Activated CD8-positive, alpha-beta memory T cell treated with anti-CD3 and anti-CD28 coated beads for 24 hours (primary cell): ENCODE results near the gene ATPAF2.

Experiments
- DNase-seq: peaks from one replicate; pipeline ENCODE4 v3.0.0-alpha.2; 2020

The ATPAF2 gene

DNA sequence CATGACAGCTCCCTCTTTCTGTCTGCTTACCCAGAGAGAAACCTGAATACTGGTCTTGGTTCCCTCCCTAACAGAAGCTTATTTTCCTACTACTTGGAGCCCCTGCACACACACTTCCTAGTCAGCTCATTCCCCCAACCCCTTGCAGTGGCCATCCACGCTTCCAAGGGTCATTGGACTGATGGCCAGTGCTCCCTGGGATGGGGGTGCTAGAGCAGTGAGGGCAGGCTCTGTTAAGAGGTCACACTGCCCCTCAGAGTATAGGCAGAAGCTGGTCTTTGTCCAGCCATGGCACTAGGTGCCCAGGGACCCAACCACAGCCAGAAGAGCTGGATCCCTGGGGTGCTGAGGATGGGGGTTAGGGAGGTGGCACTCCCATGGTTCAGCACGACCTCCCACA lies 53.8 kb downstream of the ATPAF2 start:
- DNase-seq, result no peak

DNA sequence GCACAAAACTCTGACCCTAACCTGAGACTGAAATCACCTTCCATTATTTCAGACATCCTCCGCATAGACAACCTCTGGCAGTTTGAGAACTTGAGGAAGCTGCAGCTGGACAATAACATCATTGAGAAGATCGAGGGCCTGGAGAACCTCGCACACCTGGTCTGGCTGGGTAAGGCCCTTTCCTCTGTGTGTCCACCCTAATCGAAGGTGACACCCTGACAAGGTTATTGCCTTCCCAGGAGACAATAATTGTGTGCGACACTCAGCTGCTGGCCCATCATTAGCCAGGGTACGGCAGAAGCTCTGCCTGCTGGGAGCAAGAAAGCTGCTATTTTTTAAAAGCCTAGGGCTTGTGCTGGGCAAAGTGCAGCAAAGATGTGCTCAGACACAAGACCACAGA lies 55.2 kb downstream of the ATPAF2 start:
- no peak for DNase-seq

DNA sequence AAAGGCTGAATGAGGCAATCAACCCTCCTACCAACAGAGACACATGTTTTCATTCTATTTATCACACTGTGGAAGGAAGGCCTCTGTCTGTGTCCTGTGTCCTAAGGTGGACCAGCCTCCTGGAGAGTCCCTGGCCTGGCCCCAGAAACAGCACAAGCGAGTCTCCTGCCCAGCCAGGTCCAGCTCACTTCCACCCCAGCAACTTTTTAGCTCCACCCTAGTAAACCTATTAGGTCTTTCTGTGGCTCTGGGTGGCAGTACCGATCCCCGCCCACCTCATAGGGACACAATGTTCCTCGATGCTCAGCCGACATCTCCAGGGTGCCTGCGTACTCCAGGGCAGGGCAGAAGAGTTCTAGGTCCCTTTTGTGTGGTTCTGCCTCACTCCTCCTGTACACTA lies 55.6 kb downstream of the ATPAF2 start:
- DNase-seq, result no peak

GRCh38 chr17:17982801-17983200 lies 56.2 kb downstream of the ATPAF2 start:
- no peak for DNase-seq

DNA sequence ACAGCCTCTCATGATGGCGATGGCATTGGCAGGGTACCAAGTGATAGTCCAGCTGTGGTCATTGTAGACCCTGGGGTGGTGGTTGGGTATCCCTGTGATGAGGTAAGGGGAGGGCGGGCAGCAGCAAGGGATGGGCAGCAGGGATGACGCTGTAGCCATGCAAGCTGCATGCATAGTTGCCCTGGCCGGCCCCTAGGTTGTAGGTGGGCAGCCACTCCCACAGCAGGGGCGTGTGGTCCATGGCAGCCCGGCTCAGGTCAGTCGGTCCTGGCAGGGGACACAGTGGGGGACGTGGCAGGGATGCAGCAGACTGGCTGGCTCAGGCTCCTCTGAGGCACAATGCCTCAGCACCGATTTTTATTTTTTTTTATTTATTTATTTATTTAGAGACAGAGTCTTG lies 57.6 kb downstream of the ATPAF2 start:
- DNase-seq, result no peak

GRCh38 chr17:17979778-17980177 lies 59.2 kb downstream of the ATPAF2 start:
- no peak for DNase-seq

DNA sequence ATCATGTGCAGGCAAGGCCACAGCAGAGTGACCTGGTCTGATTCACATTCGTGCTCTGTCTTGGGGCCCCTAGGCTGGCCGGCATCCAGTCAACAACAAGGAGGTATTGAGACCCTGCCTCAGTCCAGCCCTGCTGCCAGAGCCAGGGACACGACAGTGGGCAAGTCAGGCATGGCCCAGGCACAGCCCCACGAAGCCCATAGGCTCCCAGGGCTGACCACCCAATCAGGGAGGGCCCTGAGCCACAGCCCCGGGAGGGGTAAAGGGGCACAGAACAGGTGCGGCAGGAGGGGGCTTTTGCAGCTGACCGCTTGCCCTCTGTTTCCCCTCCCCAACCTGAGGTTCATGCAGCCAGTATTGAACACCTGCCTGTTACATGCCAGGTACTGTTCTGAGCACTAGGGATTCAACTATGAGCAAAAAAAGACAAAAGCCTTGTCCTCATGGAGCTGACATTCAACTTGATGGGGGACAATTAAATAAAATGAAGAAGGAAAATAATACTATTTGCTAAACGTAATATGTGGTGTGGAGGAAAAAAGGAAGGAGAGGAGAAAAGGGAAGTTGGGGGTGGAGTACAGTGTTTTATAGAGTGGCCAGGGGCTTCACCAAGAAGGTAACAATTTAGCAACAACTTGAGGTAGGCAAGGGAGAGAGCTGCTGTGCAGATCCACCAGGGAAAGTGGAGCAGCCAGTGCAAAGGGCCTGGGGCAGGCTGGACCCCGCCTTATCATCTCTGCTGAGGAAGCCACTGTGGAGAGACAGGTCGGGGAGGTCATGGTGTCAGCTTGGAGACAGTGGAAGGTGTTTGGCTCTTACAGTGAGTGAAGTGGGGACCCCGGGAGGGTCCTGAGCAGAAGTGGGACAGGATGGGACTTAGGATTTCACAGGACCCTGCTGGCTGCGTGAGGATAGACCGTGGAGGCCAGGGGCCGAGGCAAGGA lies 60.2 kb downstream of the ATPAF2 start:
- no peak for DNase-seq

- no peak for DNase-seq
Measured at GRCh38 chr17:17976931-17977570, 61.9 kb downstream of the ATPAF2 start.

GRCh38 chr17:17975436-17975835 lies 63.5 kb downstream of the ATPAF2 start:
- DNase-seq, result no peak

DNA sequence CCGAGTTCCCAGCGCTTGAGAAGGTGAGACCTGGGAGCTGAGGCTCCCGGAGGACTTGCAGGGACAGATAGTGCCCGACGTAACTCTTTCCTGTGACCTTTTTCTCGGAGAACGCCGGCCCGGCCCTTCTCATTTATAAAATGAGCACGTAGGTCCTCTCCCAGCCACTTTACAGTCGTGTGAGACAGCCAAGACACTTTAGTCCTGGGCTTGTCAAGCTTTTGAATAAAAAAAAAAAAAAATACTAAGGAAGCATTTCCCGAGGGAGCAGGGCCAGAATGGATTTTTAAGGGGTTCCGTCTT lies 66.1 kb downstream of the ATPAF2 start:
- no peak for DNase-seq

GRCh38 chr17:17972126-17972951 lies 66.6 kb downstream of the ATPAF2 start, which contains the start of the genes DRC3 and TOM1L2:
DRC3 (plus strand) TSS chr17:17972862; CDS start chr17:17977599, 4,737 bp downstream.
TOM1L2 (minus strand) TSS chr17:17972400; CDS start chr17:17972313, 87 bp downstream.
- DNase-seq, result peak; percentile 99

DNA sequence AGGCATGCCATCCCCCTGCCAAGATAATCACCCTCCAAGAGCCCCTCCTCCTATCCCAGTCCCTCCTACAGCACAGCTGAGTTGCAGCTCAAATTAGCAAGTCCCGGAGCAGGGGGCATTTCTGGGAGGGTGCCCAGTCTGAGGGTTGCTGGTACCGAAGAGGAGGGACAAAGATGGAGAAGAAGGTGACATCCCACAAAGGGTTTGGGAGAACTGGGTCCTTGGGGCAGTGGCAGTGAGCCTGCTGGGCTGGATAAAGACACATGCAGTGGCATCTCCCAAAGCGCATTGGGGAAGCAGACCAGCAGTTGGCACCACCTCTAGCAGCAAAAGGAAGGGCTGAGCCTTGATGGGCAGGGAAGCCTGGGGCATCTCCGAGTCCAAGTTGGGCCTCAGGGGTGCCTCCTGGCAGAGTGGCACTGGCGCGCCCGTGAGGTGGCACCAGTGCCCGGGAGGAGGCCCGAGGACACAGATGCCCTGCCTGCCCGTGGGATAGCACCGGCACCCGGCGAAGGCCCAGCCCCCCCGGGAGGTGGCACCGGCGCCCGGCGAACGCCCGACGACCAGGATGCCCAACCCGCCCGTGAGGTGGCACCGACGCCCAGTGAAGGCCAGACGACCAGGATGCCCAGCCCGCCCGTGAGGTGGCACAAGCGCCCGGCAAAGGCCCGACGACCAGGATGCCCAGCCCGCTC lies 67.4 kb downstream of the ATPAF2 start:
- DNase-seq, result no peak

GRCh38 chr17:17970699-17971430 lies 68.1 kb downstream of the ATPAF2 start:
- no peak for DNase-seq
